K562 (cell line): Measurements from ENCODE around the gene MTIF3. TPM values are rescaled to one million over a fixed set of nuclear protein-coding genes. Genes with fewer than 3 reads are reported as not detected.

Source experiments
- CHD1 ChIP-seq: fragments of 200-600 bp; sonication (generic); IDR thresholded peaks from one replicate; pipeline ENCODE4 v1.6.1; 2012; ENCODE audit warnings: mild to moderate bottlenecking, moderate library complexity, low read length, inconsistent platforms
- GTF2E2 ChIP-seq: fragments of 200-800 bp; sonication (Bioruptor generic); IDR thresholded peaks from 2 replicates; pipeline ENCODE4 v1.6.1; 2016; ENCODE audit warnings: missing genetic modification characterization, missing compliant biosample characterization
- HBP1 ChIP-seq: fragments of 450-650 bp; formaldehyde crosslinking; IDR thresholded peaks from 2 replicates; pipeline ENCODE4 v1.4.0; 2022; ENCODE audit warnings: missing genetic modification characterization
- MTA3 ChIP-seq: fragments of 450-650 bp; formaldehyde crosslinking; IDR thresholded peaks from 2 replicates; pipeline ENCODE4 v1.6.1; 2017; ENCODE audit warnings: mild to moderate bottlenecking, borderline replicate concordance
- SP1 ChIP-seq: sonication (generic); formaldehyde crosslinking; IDR thresholded peaks from 2 replicates; pipeline ENCODE4 v1.8.1; 2022; ENCODE audit warnings: mild to moderate bottlenecking, missing genetic modification reagents
- TAF1 ChIP-seq: IDR thresholded peaks from 2 replicates; pipeline ENCODE4 v1.6.1; 2011; ENCODE audit warnings: mild to moderate bottlenecking, low read length, moderate library complexity; ENCODE audit not compliant: insufficient read depth, control insufficient read depth, severe bottlenecking; ENCODE audit errors: extremely low read depth
- TSHZ1 ChIP-seq: fragments of 250-450 bp; sonication (Bioruptor Pico); IDR thresholded peaks from 2 replicates; pipeline ENCODE4 v1.4.0; 2020; ENCODE audit warnings: mild to moderate bottlenecking, moderate library complexity
- ZBTB40 ChIP-seq, 2 experiments: fragments of 450-650 bp in 1 of 2; sonication (generic) in 1 of 2; formaldehyde crosslinking in 1 of 2; IDR thresholded peaks; 2 replicates each; pipeline versions ENCODE4 v1.7.1 to v1.9.0; 2016 to 2022; ENCODE audit warnings: inconsistent platforms in 1 of 2, mild to moderate bottlenecking in 1 of 2, missing genetic modification reagents in 1 of 2
- ZC3H4 ChIP-seq: sonication (generic); formaldehyde crosslinking; IDR thresholded peaks from 2 replicates; pipeline ENCODE4 v1.9.0; 2021; ENCODE audit warnings: missing genetic modification reagents, borderline replicate concordance
- polyA plus RNA-seq, 8 experiments: library from polyadenylated mRNA; depleted of rRNA in 4 of 8; stranded (reverse) in 5 of 8; unstranded in 3 of 8; fragments of >200 nt; fragmentation: Nextera tagmentation in 2 of 8; fragmentation: Illumina TruSeq in 1 of 8; extraction: Ambion mirVana in 2 of 8; extraction: Trizol in 1 of 8; gene quantifications; 2 replicates each; pipeline versions ENCODE4 v1.2.1 to v1.2.3, GENCODE V29; 2011 to 2014; ENCODE audit warnings: inconsistent platforms in 1 of 8, missing spikeins in 1 of 8
- total RNA-seq, 7 experiments: library from RNA; depleted of rRNA in 6 of 7; stranded (reverse); fragments of >200 nt in 6 of 7; fragmentation: Illumina TruSeq in 2 of 7; extraction: Trizol in 2 of 7; gene quantifications; 2 replicates each; pipeline versions ENCODE4 v1.2.1 to v1.2.3, GENCODE V29; 2011 to 2021; ENCODE audit warnings: low replicate concordance in 1 of 7

MTIF3 gene
- total and polyA plus RNA-seq, 9 of the 15 experiments (the other 6 are each of a cell fraction or from before 2014, with no cell fraction given): 23.5 to 73.6 (median 45.2) TPM

GRCh38 chr13:27449936-27450828 lies at the start of gene MTIF3 (continued):
- TF ChIP-seq CHD1 (peak; percentile 3), SP1 (CRISPR knock-in tag) (peak; percentile 84), TAF1 (peak; percentile 73), ZC3H4 (CRISPR knock-in tag) (no peak), GTF2E2 (0 out of 2 replicates have a peak, but pooled peaks have one; percentile 77), HBP1 (CRISPR knock-in tag) (no peak), ZBTB40 (IDR thresholded peaks at IDR 0.05) (0 out of 2 replicates have a peak, but pooled peaks have one; percentile 24), ZBTB40 (CRISPR knock-in tag; IDR thresholded peaks at IDR 0.05) (no peak), TSHZ1 (no peak), MTA3 (peak; percentile 98)
